GM12801 (cell line): Measurements from ENCODE around the gene LAMTOR3.

Experiments used
- TF ChIP-seq, protein P1 (sequence below): IDR thresholded peaks from one replicate; pipeline ENCODE4 v1.5.1; 2011; ENCODE audit warnings: control low read depth; ENCODE audit not compliant: insufficient read length; ENCODE audit errors: extremely low read depth

LAMTOR3 gene

DNA sequence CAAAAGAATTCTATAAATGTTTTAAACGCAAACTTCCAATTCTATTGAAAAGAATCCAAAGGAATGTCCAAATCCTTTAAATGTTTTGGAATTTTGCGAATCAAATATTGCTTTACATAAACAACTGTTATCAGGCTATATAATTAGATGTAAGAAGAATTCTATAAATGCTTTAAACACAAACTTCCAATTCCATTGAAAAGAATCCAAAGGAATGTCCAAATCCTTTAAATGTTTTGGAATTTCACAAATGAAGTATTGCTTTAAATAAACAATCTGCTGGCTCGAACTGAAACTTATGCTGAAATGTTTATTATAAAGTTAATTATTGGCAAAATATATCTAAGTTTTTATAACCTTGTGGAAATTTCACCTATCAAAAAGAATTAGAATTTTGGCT is 61.5 kb downstream of the LAMTOR3 start:
- TF ChIP-seq, protein P1, sequence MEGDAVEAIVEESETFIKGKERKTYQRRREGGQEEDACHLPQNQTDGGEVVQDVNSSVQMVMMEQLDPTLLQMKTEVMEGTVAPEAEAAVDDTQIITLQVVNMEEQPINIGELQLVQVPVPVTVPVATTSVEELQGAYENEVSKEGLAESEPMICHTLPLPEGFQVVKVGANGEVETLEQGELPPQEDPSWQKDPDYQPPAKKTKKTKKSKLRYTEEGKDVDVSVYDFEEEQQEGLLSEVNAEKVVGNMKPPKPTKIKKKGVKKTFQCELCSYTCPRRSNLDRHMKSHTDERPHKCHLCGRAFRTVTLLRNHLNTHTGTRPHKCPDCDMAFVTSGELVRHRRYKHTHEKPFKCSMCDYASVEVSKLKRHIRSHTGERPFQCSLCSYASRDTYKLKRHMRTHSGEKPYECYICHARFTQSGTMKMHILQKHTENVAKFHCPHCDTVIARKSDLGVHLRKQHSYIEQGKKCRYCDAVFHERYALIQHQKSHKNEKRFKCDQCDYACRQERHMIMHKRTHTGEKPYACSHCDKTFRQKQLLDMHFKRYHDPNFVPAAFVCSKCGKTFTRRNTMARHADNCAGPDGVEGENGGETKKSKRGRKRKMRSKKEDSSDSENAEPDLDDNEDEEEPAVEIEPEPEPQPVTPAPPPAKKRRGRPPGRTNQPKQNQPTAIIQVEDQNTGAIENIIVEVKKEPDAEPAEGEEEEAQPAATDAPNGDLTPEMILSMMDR = no peak

DNA sequence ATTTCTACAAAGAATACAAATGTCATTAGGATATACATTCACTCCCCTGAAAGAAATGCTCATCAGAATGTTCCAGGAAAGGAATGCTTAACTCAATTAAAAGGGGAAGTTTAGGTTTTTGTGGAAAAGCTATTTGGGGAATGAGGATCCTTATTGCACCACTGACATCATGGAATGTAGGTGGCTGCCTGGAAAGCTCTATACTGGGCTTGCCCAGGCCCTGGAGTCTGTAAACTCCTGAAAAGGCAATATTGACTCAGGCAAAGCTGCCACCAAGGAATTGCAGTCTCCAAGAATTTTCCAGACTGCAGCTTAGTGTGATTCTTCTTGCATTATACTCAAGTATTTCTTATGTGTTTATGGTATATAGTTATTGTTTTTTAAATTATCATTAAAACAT is 61.9 kb downstream of the LAMTOR3 start:
- TF ChIP-seq, protein P1 = no peak

DNA sequence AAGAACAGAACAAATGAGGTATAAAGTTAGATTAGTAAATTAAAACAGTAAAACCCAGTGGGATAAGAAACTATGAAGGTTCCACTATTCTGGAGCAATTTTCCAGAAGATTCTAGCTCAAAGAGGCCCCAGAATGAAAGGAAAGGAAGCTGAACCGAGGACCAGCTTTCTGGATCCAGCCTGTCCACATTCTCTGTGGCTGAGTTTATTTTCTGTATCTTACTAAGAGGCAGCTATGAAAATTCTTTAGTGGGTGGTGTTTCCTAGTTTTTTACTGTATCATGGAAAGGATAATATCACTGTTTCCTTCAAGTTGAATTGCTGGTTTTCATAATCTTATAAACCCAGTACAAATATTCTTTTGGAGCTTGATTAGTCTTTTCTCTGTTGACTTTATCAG is 65.8 kb downstream of the LAMTOR3 start:
- TF ChIP-seq, protein P1 = no peak
